Measurements from ENCODE around the gene CEP95. TPM values are rescaled to one million over a fixed set of nuclear protein-coding genes. Genes with fewer than 3 reads are reported as not detected.

Gene CEP95
- total and polyA plus RNA-seq, 2 of the 13 experiments (the other 11 are each of a cell fraction or from before 2014, with no cell fraction given), result 65.9 to 68.8 TPM

- DNase-seq (ENCODE audit: low spot score) (no peak), FAIRE-seq (no peak), ATAC-seq (no peak)
- no TSS peak for BruUV-seq (replicated peaks)
- Histone ChIP-seq H3K36me3 (replicated peaks in 1 of 2; ENCODE audit: control insufficient read depth in 1 of 2, insufficient read depth in 2 of 2, low read length in 2 of 2) (peaks cover 26 to 56% of the 10 kb centered on the region in 2 experiments), H3K79me2 (ENCODE audit: insufficient read depth, low read length) (peaks cover 40% of the 10 kb centered on the region), H3K9ac (ENCODE audit: insufficient read depth, low read depth, low read length) (no peak overlapping the region), H2AFZ (ENCODE audit: low read length) (no peak overlapping the region), H4K20me1 (ENCODE audit: insufficient read depth, low read length) (peaks cover 55% of the 10 kb centered on the region), H3K4me3 (replicated peaks in 1 of 3; ENCODE audit: insufficient read depth in 1 of 3, low read depth in 2 of 3, low read length in 3 of 3) (no peak overlapping the region), H3K4me2 (ENCODE audit: low read depth, low read length) (no peak overlapping the region), H3K9me3 (ENCODE audit: low read length) (no peaks in the 10 kb centered on the region), H3K4me1 (ENCODE audit: insufficient read depth, low read length) (peaks cover 74% of the 10 kb centered on the region), H3K27me3 (ENCODE audit: control insufficient read depth in 1 of 2, insufficient read depth in 2 of 2, low read length in 2 of 2) (no peaks in the 10 kb centered on the region; a peak in 1 of 5 replicates), H3K27ac (ENCODE audit: extremely low read length, insufficient read depth, low read length) (no peak overlapping the region)
- ChIA-PET CTCF (ENCODE audit: low intra/inter-chr PET ratio, low total read pairs) (no interaction called here), POLR2A (no interaction called here)
- in situ Hi-C loops (cut with HindIII; ENCODE audit: extremely low pct_ligation_motif_present, low pct_unique_long_range_greater_than_20kb), result loop anchor here (10.0 kb wide), 1 partner anchor 656 kb away; the partner anchor contains the start of gene SMARCD2
- intact Hi-C loops (cut with micrococcal nuclease; ENCODE audit: unreplicated experiment), result no loop called here
- 98% methylated on average over 11 of the region's 11 CpGs for WGBS (ENCODE audit: low lambda C conversion rate)
- TF ChIP-seq ZNF597 (CRISPR knock-in tag; IDR thresholded peaks at IDR 0.05), result no peak
- TF ChIP-seq ZNF572 (CRISPR knock-in tag; IDR thresholded peaks at IDR 0.05), result no peak
- no peak for TF ChIP-seq DRAP1 (CRISPR knock-in tag; IDR thresholded peaks at IDR 0.05)
- TF ChIP-seq ZBTB8A (CRISPR knock-in tag; IDR thresholded peaks at IDR 0.05; ENCODE audit: borderline replicate concordance, low read depth), result no peak
- no peak for TF ChIP-seq ATF7 (IDR thresholded peaks at IDR 0.05)
- no peak for TF ChIP-seq ATF7 (CRISPR knock-in tag; IDR thresholded peaks at IDR 0.05)
- TF ChIP-seq TCF12 (IDR thresholded peaks at IDR 0.05), result no peak
- TF ChIP-seq TCF12 (CRISPR knock-in tag; IDR thresholded peaks at IDR 0.05), result no peak
- TF ChIP-seq SIX4 (CRISPR knock-in tag; IDR thresholded peaks at IDR 0.05), result no peak
- TF ChIP-seq HNRNPK (IDR thresholded peaks at IDR 0.05; ENCODE audit: low read depth, low read length, poor library complexity, severe bottlenecking), result no peak
- no peak for TF ChIP-seq GTF3A (CRISPR knock-in tag; conservative IDR thresholded peaks at IDR 0.05)
- peak; percentile 80 for TF ChIP-seq ZKSCAN1 (IDR thresholded peaks at IDR 0.05; ENCODE audit: low read length)
- TF ChIP-seq HOXA7 (CRISPR knock-in tag; IDR thresholded peaks at IDR 0.05), result no peak
- TF ChIP-seq POLR2A (IDR thresholded peaks at IDR 0.05; ENCODE audit: insufficient read depth in 1 of 2, low read depth in 2 of 2, low read length in 2 of 2), result peak; percentile 9 to 45; a peak in 1 of 4 replicates
- TF ChIP-seq ZNF574 (CRISPR knock-in tag; IDR thresholded peaks at IDR 0.05), result no peak
- TF ChIP-seq ZNF614 (CRISPR knock-in tag; IDR thresholded peaks at IDR 0.05; ENCODE audit: borderline replicate concordance), result no peak
- no peak for TF ChIP-seq DNMT1 (CRISPR knock-in tag; IDR thresholded peaks at IDR 0.05)
- no peak for TF ChIP-seq EHMT2 (IDR thresholded peaks at IDR 0.05; ENCODE audit: borderline replicate concordance, low read depth, low read length)
- no peak for TF ChIP-seq ZNF784 (CRISPR knock-in tag; IDR thresholded peaks at IDR 0.05; ENCODE audit: borderline replicate concordance)
- TF ChIP-seq ZNF274 (CRISPR knock-in tag; IDR thresholded peaks at IDR 0.05), result no peak
- peak; percentile 55 for TF ChIP-seq RBM22 (optimal IDR thresholded peaks at IDR 0.05; ENCODE audit: low read length)
Observed at GRCh38 chr17:64500862-64501765, 5.7 kb upstream of the CEP95 start.

All from HepG2 (cell line).